Glutamatergic neuron (in vitro differentiated cells): ENCODE results near the gene CHAT. TPM values are rescaled to one million over a fixed set of nuclear protein-coding genes. Genes with fewer than 3 reads are reported as not detected.

Experiments used
- DNase-seq: peaks from one replicate; pipeline ENCODE4 v3.0.0; 2022
- H3K27ac Mint-ChIP-seq: one replicate; pipeline ENCODE4 v1.8.0; 2020; ENCODE audit warnings: mild to moderate bottlenecking, mixed read lengths, inconsistent platforms; ENCODE audit not compliant: unreplicated experiment
- H3K27me3 Mint-ChIP-seq: one replicate; pipeline ENCODE4 v1.8.0; 2020; ENCODE audit warnings: mild to moderate bottlenecking, moderate library complexity, mixed read lengths, inconsistent platforms; ENCODE audit not compliant: unreplicated experiment
- H3K36me3 Mint-ChIP-seq: one replicate; pipeline ENCODE4 v1.8.0; 2020; ENCODE audit warnings: mild to moderate bottlenecking, mixed read lengths, inconsistent platforms; ENCODE audit not compliant: unreplicated experiment
- H3K4me1 Mint-ChIP-seq: one replicate; pipeline ENCODE4 v1.8.0; 2020; ENCODE audit warnings: mild to moderate bottlenecking, low read depth, mixed read lengths, inconsistent platforms; ENCODE audit not compliant: unreplicated experiment
- H3K4me3 Mint-ChIP-seq: one replicate; pipeline ENCODE4 v1.8.0; 2020; ENCODE audit warnings: mild to moderate bottlenecking, mixed read lengths, inconsistent platforms; ENCODE audit not compliant: unreplicated experiment
- H3K9me3 Mint-ChIP-seq: one replicate; pipeline ENCODE4 v1.8.0; 2020; ENCODE audit warnings: mild to moderate bottlenecking, moderate library complexity, mixed read lengths, inconsistent platforms; ENCODE audit not compliant: unreplicated experiment
- CTCF ChIP-seq: fragments of 200-600 bp; sonication (generic); IDR thresholded peaks from one replicate; pipeline ENCODE4 v1.5.0; 2021; ENCODE audit not compliant: partially characterized antibody, unreplicated experiment
- total RNA-seq: library from RNA; stranded (reverse); fragmentation: NEBNext Ultra II Directional; extraction: Animal tissue kit (Norgen Biotek cat#: 25700); gene quantifications from one replicate; pipeline ENCODE4 v1.2.1, GENCODE V29; 2021; ENCODE audit not compliant: unreplicated experiment

The CHAT gene
- total RNA-seq, 1 donor from 2014 or later = 15.4 TPM

- TF ChIP-seq CTCF = no peak
- Mint-ChIP-seq H3K4me3 (peak overlapping the region; percentile 39), H3K27ac (peak overlapping the region; percentile 88), H3K36me3 (no peaks in the 10 kb centered on the region), H3K4me1 (peaks cover 31% of the 10 kb centered on the region), H3K9me3 (peaks cover 6% of the 10 kb centered on the region), H3K27me3 (peaks cover 4% of the 10 kb centered on the region)
- DNase-seq = peak; percentile 54
These were observed 19.7 kb downstream of the CHAT start for GRCh38 chr10:49633327-49634068.

GRCh38 chr10:49634069-49634660, 20.3 kb downstream of the CHAT start:
- no peak for TF ChIP-seq CTCF
- Mint-ChIP-seq H3K9me3 (peaks cover 6% of the 10 kb centered on the region), H3K27ac (peak overlapping the region; percentile 77)

GRCh38 chr10:49642311-49642710, 28.5 kb downstream of the CHAT start:
- peaks cover 31% of the 10 kb centered on the region for H3K4me1 Mint-ChIP-seq
- no peak overlapping the region for H3K4me3 Mint-ChIP-seq
- no peak for TF ChIP-seq CTCF
- no peaks in the 10 kb centered on the region for H3K36me3 Mint-ChIP-seq
- peaks cover 2% of the 10 kb centered on the region for H3K27me3 Mint-ChIP-seq
- peaks cover 2% of the 10 kb centered on the region for H3K9me3 Mint-ChIP-seq
- no peak for DNase-seq
- H3K27ac Mint-ChIP-seq = no peak overlapping the region

More at GRCh38 chr10:49634069-49634660, 20.3 kb downstream of the CHAT start:
- Mint-ChIP-seq H3K36me3 (no peaks in the 10 kb centered on the region), H3K4me3 (no peak overlapping the region), H3K4me1 (peaks cover 30% of the 10 kb centered on the region), H3K27me3 (peaks cover 4% of the 10 kb centered on the region)
- DNase-seq = peak; percentile 67

GRCh38 chr10:49643241-49644034, 29.6 kb downstream of the CHAT start:
- Mint-ChIP-seq H3K9me3 (peaks cover 2% of the 10 kb centered on the region), H3K27ac (peak overlapping the region; percentile 8)
- no peak for DNase-seq

More at GRCh38 chr10:49643241-49644034, 29.6 kb downstream of the CHAT start:
- no peak overlapping the region for H3K4me3 Mint-ChIP-seq
- peaks cover 30% of the 10 kb centered on the region for H3K4me1 Mint-ChIP-seq
- H3K27me3 Mint-ChIP-seq = peaks cover 4% of the 10 kb centered on the region
- H3K36me3 Mint-ChIP-seq = no peaks in the 10 kb centered on the region
- no peak for TF ChIP-seq CTCF
